DMS153 (cell line): ENCODE measurements around the gene MAP4K3.
"Not testable (repeated sequence)": the region's sequence is repeated elsewhere in the genome, so short reads cannot be mapped to it uniquely, and the experiment has no call there.

ENCODE experiments used
- DNase-seq: peaks from one replicate; lab custom pipeline; 2025; lab: John Stamatoyannopoulos, UW

The MAP4K3 gene

GRCh38 chr2:39408351-39409136 lies 28.5 kb downstream of the MAP4K3 start:
- no peak for DNase-seq

GRCh38 chr2:39407516-39408296 lies 29.4 kb downstream of the MAP4K3 start:
- no peak for DNase-seq

- no peak for DNase-seq
These were observed 31.7 kb downstream of the MAP4K3 start for GRCh38 chr2:39405364-39405763.

GRCh38 chr2:39403311-39403710 lies 33.8 kb downstream of the MAP4K3 start:
- no peak for DNase-seq

GRCh38 chr2:39401319-39401718 lies 35.8 kb downstream of the MAP4K3 start:
- DNase-seq: no peak

- no peak for DNase-seq
These were observed 37.5 kb downstream of the MAP4K3 start for GRCh38 chr2:39399570-39399969.

GRCh38 chr2:39395313-39395712 lies 41.8 kb downstream of the MAP4K3 start:
- no peak for DNase-seq

- DNase-seq: no peak
These were observed 42.5 kb downstream of the MAP4K3 start for GRCh38 chr2:39394516-39394961.

- DNase-seq: no peak
These were observed 44.4 kb downstream of the MAP4K3 start for GRCh38 chr2:39392672-39393071.

- DNase-seq: no peak
These were observed 46.9 kb downstream of the MAP4K3 start for GRCh38 chr2:39390216-39390615.

GRCh38 chr2:39386064-39386463 lies 51.0 kb downstream of the MAP4K3 start:
- DNase-seq: no peak

GRCh38 chr2:39385172-39385571 lies 51.9 kb downstream of the MAP4K3 start:
- DNase-seq: no peak

- DNase-seq: not testable (repeated sequence)
These were observed 53.0 kb downstream of the MAP4K3 start for GRCh38 chr2:39384071-39384470.

GRCh38 chr2:39383146-39383545 lies 53.9 kb downstream of the MAP4K3 start:
- DNase-seq: no peak

- DNase-seq: no peak
These were observed 55.4 kb downstream of the MAP4K3 start for GRCh38 chr2:39381653-39382052.

- no peak for DNase-seq
These were observed 56.4 kb downstream of the MAP4K3 start for GRCh38 chr2:39380525-39381150.

- DNase-seq: no peak
These were observed 57.2 kb downstream of the MAP4K3 start for GRCh38 chr2:39379643-39380524.

GRCh38 chr2:39378968-39379367 lies 58.1 kb downstream of the MAP4K3 start:
- no peak for DNase-seq

- no peak for DNase-seq
These were observed 59.7 kb downstream of the MAP4K3 start for GRCh38 chr2:39377226-39377939.

GRCh38 chr2:39375917-39376316 lies 61.2 kb downstream of the MAP4K3 start:
- DNase-seq: no peak

- DNase-seq: no peak
These were observed 63.8 kb downstream of the MAP4K3 start for GRCh38 chr2:39373181-39373802.
